ENCODE results near the gene CEACAM16. TPM values are rescaled to one million over a fixed set of nuclear protein-coding genes. Genes with fewer than 3 reads are reported as not detected.

The CEACAM16 gene
- total and polyA plus RNA-seq, 9 of the 15 experiments (the other 6 are each of a cell fraction or from before 2014, with no cell fraction given) = not detected

DNA sequence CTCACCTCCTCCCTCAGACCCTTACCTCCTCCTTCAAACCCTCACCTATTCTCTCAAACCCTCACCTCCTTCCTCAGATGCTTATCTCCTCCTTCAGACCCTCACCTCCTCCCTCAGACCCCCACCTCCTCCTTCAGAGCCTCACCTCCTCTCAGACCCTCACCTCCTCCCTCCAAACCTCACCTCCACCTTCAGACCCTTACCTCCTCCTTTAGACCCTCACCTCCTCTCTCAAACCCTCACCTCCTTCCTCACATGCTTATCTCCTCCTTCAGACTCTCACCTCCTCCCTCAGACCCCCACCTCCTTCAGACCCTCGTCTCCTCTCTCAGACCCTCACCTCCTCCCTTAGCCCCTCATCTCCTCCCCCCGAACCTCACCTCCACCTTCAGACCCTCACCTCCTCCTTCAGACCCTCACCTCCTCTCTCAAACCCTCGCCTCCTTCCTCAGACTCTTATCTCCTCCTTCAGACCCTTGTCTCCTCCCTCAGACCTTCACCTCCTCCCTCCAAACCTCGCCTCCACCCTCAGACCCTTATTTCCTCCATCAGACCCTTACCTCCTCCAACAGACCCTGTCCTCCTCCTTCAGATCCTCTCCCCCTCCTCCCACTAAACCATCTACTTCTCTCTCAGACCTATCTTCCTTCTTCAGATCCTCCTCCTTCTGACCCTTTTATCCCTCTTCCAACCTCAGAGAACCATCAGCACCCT lies 47.1 kb downstream of the CEACAM16 start (continued):
- TF ChIP-seq, protein P1, sequence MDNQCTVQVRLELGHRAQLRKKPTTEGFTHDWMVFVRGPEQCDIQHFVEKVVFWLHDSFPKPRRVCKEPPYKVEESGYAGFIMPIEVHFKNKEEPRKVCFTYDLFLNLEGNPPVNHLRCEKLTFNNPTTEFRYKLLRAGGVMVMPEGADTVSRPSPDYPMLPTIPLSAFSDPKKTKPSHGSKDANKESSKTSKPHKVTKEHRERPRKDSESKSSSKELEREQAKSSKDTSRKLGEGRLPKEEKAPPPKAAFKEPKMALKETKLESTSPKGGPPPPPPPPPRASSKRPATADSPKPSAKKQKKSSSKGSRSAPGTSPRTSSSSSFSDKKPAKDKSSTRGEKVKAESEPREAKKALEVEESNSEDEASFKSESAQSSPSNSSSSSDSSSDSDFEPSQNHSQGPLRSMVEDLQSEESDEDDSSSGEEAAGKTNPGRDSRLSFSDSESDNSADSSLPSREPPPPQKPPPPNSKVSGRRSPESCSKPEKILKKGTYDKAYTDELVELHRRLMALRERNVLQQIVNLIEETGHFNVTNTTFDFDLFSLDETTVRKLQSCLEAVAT (IDR thresholded peaks at IDR 0.05) = 0 out of 4 replicates have a peak, but pooled peaks of 1 of the 2 experiments have one; percentile 13
- TF ChIP-seq ZFP36 (IDR thresholded peaks at IDR 0.05; ENCODE audit: low read depth, low read length, partially characterized antibody) (peak; percentile 85), JUNB (CRISPR knock-in tag; conservative IDR thresholded peaks at IDR 0.05) (no peak), PHF20 (IDR thresholded peaks at IDR 0.05; ENCODE audit: partially characterized antibody) (no peak), KDM2B (CRISPR knock-in tag; IDR thresholded peaks at IDR 0.05) (no peak), ZNF146 (CRISPR knock-in tag; IDR thresholded peaks at IDR 0.05; ENCODE audit: unreplicated experiment) (no peak), IFI16 (CRISPR knock-in tag; IDR thresholded peaks at IDR 0.05) (no peak), NBN (IDR thresholded peaks at IDR 0.05; ENCODE audit: low read depth) (peak; percentile 47; the same call in 1 of the 2 replicates), ESRRA (IDR thresholded peaks at IDR 0.05; ENCODE audit: borderline replicate concordance, low read depth) (no peak), OTX1 (CRISPR knock-in tag; IDR thresholded peaks at IDR 0.05) (peak; percentile 77; the same call in 1 of the 2 replicates), MTA1 (IDR thresholded peaks at IDR 0.05; ENCODE audit: borderline replicate concordance) (0 out of 2 replicates have a peak, but pooled peaks have one; percentile 16), ARID3A (IDR thresholded peaks at IDR 0.05; ENCODE audit: borderline replicate concordance, low read depth, low read length) (no peak), KDM1A (IDR thresholded peaks at IDR 0.05) (0 out of 4 replicates have a peak, but pooled peaks of 1 of the 2 experiments have one; percentile 11), SMARCE1 (IDR thresholded peaks at IDR 0.05) (no peak), SMARCC2 (IDR thresholded peaks at IDR 0.05; ENCODE audit: low read depth) (no peak), HDAC1 (IDR thresholded peaks at IDR 0.05) (peak in 1 of 2 experiments; percentile 22; a peak in 1 of 4 replicates)
- TF ChIP-seq, protein P2, sequence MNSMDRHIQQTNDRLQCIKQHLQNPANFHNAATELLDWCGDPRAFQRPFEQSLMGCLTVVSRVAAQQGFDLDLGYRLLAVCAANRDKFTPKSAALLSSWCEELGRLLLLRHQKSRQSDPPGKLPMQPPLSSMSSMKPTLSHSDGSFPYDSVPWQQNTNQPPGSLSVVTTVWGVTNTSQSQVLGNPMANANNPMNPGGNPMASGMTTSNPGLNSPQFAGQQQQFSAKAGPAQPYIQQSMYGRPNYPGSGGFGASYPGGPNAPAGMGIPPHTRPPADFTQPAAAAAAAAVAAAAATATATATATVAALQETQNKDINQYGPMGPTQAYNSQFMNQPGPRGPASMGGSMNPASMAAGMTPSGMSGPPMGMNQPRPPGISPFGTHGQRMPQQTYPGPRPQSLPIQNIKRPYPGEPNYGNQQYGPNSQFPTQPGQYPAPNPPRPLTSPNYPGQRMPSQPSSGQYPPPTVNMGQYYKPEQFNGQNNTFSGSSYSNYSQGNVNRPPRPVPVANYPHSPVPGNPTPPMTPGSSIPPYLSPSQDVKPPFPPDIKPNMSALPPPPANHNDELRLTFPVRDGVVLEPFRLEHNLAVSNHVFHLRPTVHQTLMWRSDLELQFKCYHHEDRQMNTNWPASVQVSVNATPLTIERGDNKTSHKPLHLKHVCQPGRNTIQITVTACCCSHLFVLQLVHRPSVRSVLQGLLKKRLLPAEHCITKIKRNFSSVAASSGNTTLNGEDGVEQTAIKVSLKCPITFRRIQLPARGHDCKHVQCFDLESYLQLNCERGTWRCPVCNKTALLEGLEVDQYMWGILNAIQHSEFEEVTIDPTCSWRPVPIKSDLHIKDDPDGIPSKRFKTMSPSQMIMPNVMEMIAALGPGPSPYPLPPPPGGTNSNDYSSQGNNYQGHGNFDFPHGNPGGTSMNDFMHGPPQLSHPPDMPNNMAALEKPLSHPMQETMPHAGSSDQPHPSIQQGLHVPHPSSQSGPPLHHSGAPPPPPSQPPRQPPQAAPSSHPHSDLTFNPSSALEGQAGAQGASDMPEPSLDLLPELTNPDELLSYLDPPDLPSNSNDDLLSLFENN (IDR thresholded peaks at IDR 0.05; ENCODE audit: low read depth in 2 of 2, low read length in 2 of 2) = no peak
- TF ChIP-seq, protein P3, sequence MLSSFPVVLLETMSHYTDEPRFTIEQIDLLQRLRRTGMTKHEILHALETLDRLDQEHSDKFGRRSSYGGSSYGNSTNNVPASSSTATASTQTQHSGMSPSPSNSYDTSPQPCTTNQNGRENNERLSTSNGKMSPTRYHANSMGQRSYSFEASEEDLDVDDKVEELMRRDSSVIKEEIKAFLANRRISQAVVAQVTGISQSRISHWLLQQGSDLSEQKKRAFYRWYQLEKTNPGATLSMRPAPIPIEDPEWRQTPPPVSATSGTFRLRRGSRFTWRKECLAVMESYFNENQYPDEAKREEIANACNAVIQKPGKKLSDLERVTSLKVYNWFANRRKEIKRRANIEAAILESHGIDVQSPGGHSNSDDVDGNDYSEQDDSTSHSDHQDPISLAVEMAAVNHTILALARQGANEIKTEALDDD (IDR thresholded peaks at IDR 0.05) = no peak
